Stimulated activated naive CD4-positive, alpha-beta T cell treated with Interleukin-2 at 50 U/mL for 16 hours (primary cell): ENCODE data around the gene RIMBP2.

Experiments used
- DNase-seq: peaks from one replicate; lab custom pipeline; 2025; lab: John Stamatoyannopoulos, UW

RIMBP2 gene

DNA sequence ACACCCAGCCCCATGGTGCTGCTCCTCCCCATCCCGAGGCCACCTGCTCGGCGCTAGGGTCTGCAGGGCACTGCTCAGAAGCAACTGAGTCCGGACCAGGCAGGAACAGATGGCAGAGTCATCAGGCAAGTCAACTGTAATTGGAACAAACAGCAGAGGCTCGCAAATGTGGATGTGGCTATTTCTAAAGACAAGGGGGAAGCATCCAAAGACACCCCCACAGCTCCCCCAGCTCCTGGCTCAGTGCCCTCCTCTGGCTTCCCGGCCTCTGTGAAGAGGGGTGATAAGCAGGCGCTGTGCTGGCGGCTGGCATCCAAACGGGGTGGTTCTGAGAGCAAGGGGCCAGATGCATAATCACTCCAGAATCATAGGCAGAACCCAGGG, 252.8 kb downstream of the RIMBP2 start:
- no peak for DNase-seq

- no peak for DNase-seq
Observed at GRCh38 chr12:130462558-130463274, 253.4 kb downstream of the RIMBP2 start.

DNA sequence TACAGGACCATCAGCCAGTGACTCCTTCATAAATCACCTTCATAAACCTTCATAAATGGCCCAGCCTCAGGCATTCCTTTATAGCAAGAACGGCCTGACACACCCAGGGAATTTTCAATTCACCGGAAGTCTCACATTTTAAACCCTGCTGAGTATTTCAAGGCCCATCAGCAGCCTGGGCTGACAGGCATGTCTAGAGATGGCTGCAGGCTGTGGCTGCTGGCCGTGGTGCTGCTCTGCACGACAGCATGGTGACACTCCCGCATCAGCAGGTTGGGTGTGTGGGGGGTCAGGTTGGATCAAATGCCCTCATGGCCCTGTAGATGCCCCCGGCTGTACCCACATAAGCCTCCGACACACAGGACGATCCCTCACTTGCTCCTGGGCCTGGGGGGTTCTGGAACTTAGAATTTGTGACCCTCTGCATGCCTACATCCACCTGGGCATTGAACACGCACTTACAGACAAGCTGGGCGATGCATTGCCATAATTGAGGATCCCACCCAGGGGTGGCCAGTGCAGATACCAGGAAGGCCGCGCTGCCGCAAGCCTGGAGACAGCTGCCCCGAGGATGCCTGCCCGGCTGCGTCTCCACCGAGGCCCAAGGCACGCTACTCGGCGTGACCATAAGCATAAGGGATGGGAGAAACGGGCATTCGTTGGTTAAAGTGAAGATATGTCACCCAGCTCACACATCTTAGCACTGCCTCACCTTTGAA, 254.1 kb downstream of the RIMBP2 start:
- no peak for DNase-seq

GRCh38 chr12:130461447-130461815, 254.7 kb downstream of the RIMBP2 start:
- no peak for DNase-seq

GRCh38 chr12:130460611-130461446, 255.3 kb downstream of the RIMBP2 start:
- DNase-seq = no peak

DNA sequence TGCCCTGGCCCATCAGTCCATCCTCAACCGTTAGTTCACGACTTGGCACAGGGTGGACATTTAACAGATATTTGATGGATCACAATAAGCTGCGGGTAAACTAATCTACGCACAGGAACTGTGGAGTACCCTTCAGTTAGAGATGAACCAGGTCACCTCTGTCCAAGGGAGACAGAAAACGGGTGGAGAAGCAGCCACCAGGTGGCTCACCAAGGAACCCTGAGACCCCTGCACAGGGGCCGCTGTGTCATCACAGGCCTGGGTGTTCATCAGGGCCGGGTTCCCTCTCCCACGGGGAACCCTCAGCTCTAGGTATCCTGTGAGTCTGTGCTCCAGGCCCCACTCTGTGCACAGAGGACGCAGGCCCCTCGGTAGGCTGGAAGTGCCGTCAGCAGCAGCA, 256.2 kb downstream of the RIMBP2 start:
- no peak for DNase-seq

DNA sequence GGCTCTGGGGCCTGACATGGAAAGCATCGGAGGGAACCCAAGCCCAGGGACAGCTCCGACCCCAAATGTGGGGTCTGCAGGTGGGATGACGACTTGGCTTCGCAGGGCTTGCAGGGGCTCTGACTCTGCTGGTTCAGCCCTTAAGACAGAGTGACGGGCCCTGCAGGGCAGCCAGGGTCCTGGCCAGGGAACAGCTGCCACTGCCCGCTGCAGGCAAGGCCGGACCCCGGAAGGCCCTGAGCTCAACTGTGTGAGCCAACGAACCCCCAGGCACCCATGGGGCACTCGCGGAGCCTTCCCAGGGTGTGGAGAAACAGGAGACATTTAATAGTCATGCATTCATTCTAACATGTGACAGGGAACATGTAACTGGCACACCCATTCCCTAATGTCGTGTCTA, 257.8 kb downstream of the RIMBP2 start:
- DNase-seq = no peak

GRCh38 chr12:130457215-130457614, 258.9 kb downstream of the RIMBP2 start:
- DNase-seq = no peak

GRCh38 chr12:130456375-130457199, 259.5 kb downstream of the RIMBP2 start:
- no peak for DNase-seq

GRCh38 chr12:130455161-130455560, 260.9 kb downstream of the RIMBP2 start:
- DNase-seq = no peak

- DNase-seq = no peak
Observed at GRCh38 chr12:130454296-130454695, 261.8 kb downstream of the RIMBP2 start.

DNA sequence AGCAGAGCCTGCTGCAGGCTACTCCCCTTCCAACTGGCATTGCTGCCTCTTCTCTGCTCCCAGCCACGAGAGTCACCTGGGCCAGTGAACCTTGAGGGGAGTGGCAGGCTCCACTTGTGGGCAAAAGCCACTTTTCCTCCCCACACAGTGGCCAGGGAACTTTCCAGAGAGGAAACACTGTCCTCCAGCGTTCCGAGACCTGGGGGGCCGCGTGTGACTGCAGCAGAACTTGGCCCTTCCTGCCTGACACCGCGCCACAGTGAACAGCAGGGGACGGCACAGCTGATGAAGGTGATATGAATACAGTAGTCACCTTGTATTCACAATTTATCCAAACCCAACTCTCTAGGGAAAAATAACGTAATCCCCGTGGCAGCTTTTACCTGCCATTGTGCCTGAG, 263.6 kb downstream of the RIMBP2 start:
- no peak for DNase-seq

DNA sequence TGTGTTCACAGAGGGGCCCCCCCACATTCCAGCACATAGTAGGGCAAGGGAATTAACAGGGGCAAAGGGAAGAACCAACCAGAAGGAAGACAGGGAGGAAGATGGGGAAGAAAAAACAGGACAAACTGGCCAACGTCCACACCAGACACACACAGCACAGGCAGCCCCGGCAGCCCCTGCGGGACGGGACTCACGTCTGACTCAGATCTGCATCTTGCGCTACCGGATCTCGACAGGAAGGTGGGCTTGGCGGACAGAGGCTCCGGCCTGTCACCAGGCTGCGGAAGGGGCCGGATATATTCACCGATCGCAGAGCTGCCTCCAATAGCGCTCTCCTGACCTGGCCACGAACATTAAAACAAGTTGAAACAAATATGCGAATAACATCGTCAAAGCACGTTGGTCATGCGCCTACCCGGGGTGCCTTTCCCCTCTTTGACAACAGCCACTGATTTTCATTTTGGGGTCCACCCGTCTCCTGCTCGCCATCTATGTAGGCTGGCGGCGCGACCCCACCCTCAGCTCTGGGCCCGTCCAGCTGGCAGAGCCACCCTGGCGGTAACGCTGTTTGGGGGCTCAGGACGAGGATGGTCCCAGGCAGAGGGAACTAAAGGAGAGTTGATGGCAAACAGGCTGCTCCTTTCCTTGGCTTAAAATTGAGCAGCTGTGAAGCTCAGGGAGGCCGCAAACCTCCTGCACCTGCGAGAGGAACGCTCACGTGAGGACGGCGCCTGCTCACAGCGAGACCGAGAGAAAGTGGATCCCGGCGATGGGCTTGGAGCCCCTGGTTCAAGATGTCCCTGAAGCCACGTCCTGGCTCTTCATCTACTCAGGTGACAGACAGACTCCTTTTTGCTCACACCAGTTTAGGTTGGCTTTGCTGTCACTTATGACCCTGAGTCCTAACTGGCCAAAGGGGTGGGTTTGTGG, 264.8 kb downstream of the RIMBP2 start:
- DNase-seq = no peak

DNA sequence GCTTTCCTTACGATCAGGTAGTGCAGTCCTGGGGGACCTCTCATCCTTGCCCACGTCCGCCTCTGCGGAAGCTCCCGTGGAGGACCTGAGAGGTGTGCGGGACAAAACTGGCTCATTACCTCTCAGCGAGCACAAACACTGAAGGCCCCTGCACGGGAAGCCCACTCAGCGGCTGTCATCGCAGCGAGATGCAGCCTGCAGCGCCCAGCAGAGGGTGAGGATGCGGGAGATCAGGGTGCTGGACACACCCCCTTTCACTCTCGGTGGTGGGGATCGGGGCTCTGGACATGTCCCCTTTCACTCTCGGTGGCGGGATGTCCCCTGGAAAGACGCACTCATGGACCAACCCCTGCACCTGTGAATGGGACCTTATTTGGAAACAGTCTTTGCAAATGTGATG, 266.8 kb downstream of the RIMBP2 start:
- no peak for DNase-seq

- DNase-seq = no peak
Observed at GRCh38 chr12:130448044-130448821, 267.9 kb downstream of the RIMBP2 start.

DNA sequence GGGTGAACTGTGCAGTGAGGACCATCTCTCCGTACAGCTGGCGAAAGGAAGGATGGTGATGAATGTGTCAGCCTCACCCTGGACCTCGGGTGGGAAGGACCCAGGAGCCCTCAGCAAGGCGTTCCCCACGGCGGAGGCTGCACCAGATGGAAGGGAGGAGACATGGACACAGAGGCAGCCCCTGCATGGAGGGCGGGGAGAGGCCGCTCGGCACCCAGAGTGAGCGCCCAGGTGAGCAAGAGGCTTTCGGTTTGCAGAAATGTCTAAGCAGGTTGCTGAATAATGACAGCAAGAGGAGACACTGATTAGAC, 268.5 kb downstream of the RIMBP2 start:
- no peak for DNase-seq

DNA sequence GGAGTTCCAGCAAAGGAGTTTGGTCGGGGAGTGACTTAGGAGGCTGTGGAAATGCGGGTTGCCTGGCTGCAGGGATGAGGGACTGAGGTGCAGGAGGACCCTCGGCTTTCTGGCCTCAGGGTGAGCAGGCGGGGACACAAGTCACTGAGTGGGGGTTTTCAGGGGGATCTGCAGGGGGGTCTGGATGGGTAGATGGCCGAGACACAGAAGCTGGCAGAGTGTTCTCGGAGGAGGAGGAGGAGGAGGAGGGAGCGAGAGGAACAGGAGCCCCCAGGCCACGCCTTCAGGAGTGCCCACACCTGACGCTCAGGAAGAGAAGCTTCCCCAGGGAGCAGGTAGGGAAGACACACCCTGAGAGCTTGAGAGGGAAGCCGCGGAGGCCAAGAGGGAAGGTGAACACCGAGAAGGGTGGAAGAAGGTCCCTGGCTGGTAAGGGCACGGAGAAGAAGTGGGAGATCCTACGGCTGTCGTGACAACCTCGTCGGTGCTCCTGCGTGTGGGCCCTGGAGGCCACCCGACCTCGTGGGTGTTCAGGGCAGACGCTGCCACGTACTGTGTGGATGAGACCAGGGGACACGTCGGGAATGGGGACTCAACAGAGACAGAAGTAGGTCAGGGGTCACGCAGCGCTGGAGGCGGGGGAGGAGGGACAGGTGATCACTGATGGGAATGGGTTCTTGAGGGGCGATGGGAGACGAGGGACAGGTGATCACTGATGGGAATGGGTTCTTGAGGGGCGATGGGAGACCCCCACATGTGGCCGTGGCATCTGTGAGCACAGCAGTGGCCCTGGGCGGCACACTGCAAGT, 269.0 kb downstream of the RIMBP2 start:
- no peak for DNase-seq

DNA sequence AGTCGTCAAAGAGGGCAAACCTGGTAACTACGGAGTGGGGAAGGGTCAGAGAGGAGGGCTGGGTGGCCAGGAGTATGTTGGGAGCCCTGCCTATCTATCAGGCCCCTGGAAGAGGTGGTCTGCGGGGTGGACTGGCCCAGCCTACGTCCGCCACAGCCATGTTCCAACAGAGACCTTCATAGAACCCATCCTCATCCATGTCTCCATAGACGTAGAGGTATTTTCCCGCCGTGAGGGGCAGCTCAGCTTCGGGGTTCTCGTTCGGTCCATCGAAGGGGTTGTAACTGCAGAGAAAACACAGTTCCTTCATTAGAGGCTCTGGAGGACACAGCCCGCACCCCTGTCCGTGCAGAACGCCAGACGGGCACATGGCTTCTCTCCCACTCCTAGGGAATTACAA, 271.1 kb downstream of the RIMBP2 start:
- no peak for DNase-seq

DNA sequence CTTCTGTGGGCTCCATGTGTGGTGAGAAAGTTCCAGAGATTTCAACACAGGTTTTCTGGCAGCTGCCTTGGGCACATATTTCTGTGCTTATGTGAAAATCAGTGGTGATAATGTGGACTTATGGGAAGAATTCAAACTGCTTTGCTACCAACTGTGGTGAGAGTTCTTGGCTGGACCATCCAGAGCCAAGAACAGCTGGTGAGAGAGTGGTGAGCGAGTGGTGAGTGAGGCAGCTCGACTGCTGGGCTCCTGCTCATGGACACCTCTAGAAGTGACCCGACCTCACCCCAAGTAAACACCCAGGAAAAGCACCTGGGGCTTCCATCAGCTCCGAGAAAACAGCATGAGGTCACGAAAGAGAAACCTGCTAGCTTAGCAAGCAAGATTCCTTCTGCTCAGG, 272.0 kb downstream of the RIMBP2 start:
- DNase-seq = no peak
